HEK293 (cell line): ENCODE data around the gene NLRP2B.

Source experiments
- CTCF ChIP-seq: fragments of 450-650 bp; formaldehyde crosslinking; IDR thresholded peaks from 2 replicates; pipeline ENCODE4 v1.5.1; 2016; ENCODE audit warnings: missing biosample characterization, missing genetic modification characterization
- REPIN1 ChIP-seq: fragments of 450-650 bp; formaldehyde crosslinking; IDR thresholded peaks from 2 replicates; pipeline ENCODE4 v1.5.1; 2017; ENCODE audit warnings: missing biosample characterization, missing genetic modification characterization, low read depth
- REST ChIP-seq: fragments of 450-650 bp; formaldehyde crosslinking; IDR thresholded peaks from 2 replicates; pipeline ENCODE4 v1.5.1; 2016; ENCODE audit warnings: missing biosample characterization, missing genetic modification characterization
- YY1 ChIP-seq: fragments of 450-650 bp; formaldehyde crosslinking; IDR thresholded peaks from 2 replicates; pipeline ENCODE4 v1.5.1; 2018; ENCODE audit warnings: missing biosample characterization, missing genetic modification characterization
- ZNF174 ChIP-seq: fragments of 450-650 bp; formaldehyde crosslinking; IDR thresholded peaks from 2 replicates; pipeline ENCODE4 v1.5.0; 2017; ENCODE audit warnings: missing biosample characterization, mild to moderate bottlenecking, missing genetic modification characterization
- ZNF23 ChIP-seq: fragments of 450-650 bp; formaldehyde crosslinking; IDR thresholded peaks from 2 replicates; pipeline ENCODE4 v1.5.1; 2016; ENCODE audit warnings: missing biosample characterization, missing genetic modification characterization, borderline replicate concordance
- ZNF274 ChIP-seq, 2 experiments: fragments of 200-500 bp in 1 of 2; fragments of 450-650 bp in 1 of 2; sonication (Bioruptor generic) in 1 of 2; formaldehyde crosslinking in 1 of 2; IDR thresholded peaks; 2 replicates each; pipeline versions ENCODE4 v1.5.1 to v1.6.1; 2014 to 2016; ENCODE audit warnings: borderline replicate concordance in 1 of 2, inconsistent platforms in 1 of 2, low read length in 1 of 2, missing biosample characterization in 1 of 2, missing genetic modification characterization in 1 of 2
- ZNF426 ChIP-seq: fragments of 450-650 bp; formaldehyde crosslinking; IDR thresholded peaks from 2 replicates; pipeline ENCODE4 v1.5.1; 2017; ENCODE audit warnings: missing biosample characterization, missing genetic modification characterization, mild to moderate bottlenecking, inconsistent platforms, moderate library complexity
- ZNF529 ChIP-seq: fragments of 450-650 bp; formaldehyde crosslinking; IDR thresholded peaks from 2 replicates; pipeline ENCODE4 v1.5.1; 2017; ENCODE audit warnings: missing genetic modification characterization, missing biosample characterization; ENCODE audit not compliant: insufficient replicate concordance
- ZNF623 ChIP-seq: fragments of 450-650 bp; formaldehyde crosslinking; IDR thresholded peaks from 2 replicates; pipeline ENCODE4 v1.5.1; 2016; ENCODE audit warnings: missing biosample characterization, missing genetic modification characterization
- ZSCAN30 ChIP-seq: fragments of 450-650 bp; IDR thresholded peaks from 2 replicates; pipeline ENCODE4 v1.5.1; 2018; ENCODE audit warnings: missing biosample characterization, mild to moderate bottlenecking, missing genetic modification characterization, moderate library complexity
- ZXDB ChIP-seq: fragments of 450-650 bp; formaldehyde crosslinking; IDR thresholded peaks from 2 replicates; pipeline ENCODE4 v1.5.1; 2016; ENCODE audit warnings: missing biosample characterization, missing genetic modification characterization

GRCh38 chrX:57669961-57670360 lies 10.1 kb downstream of the NLRP2B start:
- TF ChIP-seq CTCF (tag by site-specific recombination) = no peak
- no peak for TF ChIP-seq ZNF274 (IDR thresholded peaks at IDR 0.05; ENCODE audit: low read length)
- TF ChIP-seq ZNF274 (tag by site-specific recombination; IDR thresholded peaks at IDR 0.05; ENCODE audit: borderline replicate concordance) = no peak
- no peak for TF ChIP-seq ZXDB (tag by site-specific recombination)
- no peak for TF ChIP-seq REPIN1
- no peak for TF ChIP-seq YY1 (tag by site-specific recombination)
- TF ChIP-seq ZNF623 (tag by site-specific recombination) = no peak
- TF ChIP-seq ZNF529 (tag by site-specific recombination) = no peak
- TF ChIP-seq REST = peak; percentile 50; the same call in 1 of the 2 replicates
- TF ChIP-seq ZNF426 (tag by site-specific recombination) = no peak
- TF ChIP-seq ZSCAN30 (tag by site-specific recombination) = no peak
- TF ChIP-seq ZNF23 (tag by site-specific recombination) = no peak
- no peak for TF ChIP-seq ZNF174 (tag by site-specific recombination)
